Heart left ventricle (tissue), 13 donors: Measurements from ENCODE around the gene ANO2.

Source experiments
- POLR2A ChIP-seq, 2 donors: fragments of 450-650 bp; IDR thresholded peaks; one replicate each; pipeline ENCODE4 v1.6.1; 2017; ENCODE audit warnings: antibody characterized with exemption in 2 of 2, mild to moderate bottlenecking in 2 of 2, moderate library complexity in 2 of 2
- TF ChIP-seq, protein P1 (sequence below), 12 donors: fragments of 200-600 bp; sonication (generic) in 4 of 12; IDR thresholded peaks; one replicate each; pipeline versions ENCODE4 v1.5.0 to v1.8.0; 2018 to 2022; ENCODE audit warnings: antibody characterized with exemption in 12 of 12, mild to moderate bottlenecking in 5 of 12
- donor health status: ischemic (EF 13 %, LVEDD 7.1; RV severe dilation, severe dysfunction).
- donor health status: DM: no; HTN: yes; CAD: no.
- donor health status: DM: no; HTN: no; CAD: no.
- donor health status: ischemic (EF 25% LVEDD 6.9; RV normal size, moderate dysfunction).
- donor health status: ischemic (EF 25% LVEDD 5.7; RV mildly dilated, moderate dysfunction).
- donor health status: ischemic (EF 35%, LVEDD 5.7; RV mildly dilated, moderate dysfunction).
- donor health status: nonischemic (EF 11% LVEDD 7.7; RV severe dilation, severe dysfunction).
- donor health status: DM: yes; HTN: yes; CAD: no.
- donor health status: PGD.
- donor health status: ischemic (EF 29% LVEDD 5.4; RV normal size, mild dysfunction).
- donor health status: nonischemic (EF 23%, LVEDD 6.1; RV moderate dilation, normal function).

- no peak for TF ChIP-seq POLR2A (IDR thresholded peaks at IDR 0.05)
- TF ChIP-seq, protein P1, sequence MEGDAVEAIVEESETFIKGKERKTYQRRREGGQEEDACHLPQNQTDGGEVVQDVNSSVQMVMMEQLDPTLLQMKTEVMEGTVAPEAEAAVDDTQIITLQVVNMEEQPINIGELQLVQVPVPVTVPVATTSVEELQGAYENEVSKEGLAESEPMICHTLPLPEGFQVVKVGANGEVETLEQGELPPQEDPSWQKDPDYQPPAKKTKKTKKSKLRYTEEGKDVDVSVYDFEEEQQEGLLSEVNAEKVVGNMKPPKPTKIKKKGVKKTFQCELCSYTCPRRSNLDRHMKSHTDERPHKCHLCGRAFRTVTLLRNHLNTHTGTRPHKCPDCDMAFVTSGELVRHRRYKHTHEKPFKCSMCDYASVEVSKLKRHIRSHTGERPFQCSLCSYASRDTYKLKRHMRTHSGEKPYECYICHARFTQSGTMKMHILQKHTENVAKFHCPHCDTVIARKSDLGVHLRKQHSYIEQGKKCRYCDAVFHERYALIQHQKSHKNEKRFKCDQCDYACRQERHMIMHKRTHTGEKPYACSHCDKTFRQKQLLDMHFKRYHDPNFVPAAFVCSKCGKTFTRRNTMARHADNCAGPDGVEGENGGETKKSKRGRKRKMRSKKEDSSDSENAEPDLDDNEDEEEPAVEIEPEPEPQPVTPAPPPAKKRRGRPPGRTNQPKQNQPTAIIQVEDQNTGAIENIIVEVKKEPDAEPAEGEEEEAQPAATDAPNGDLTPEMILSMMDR (IDR thresholded peaks at IDR 0.05): no peak
Observed at GRCh38 chr12:5864301-5864700, 80.8 kb downstream of the ANO2 start.
